ENCODE data around the gene DCUN1D2.

Gene DCUN1D2

GRCh38 chr13:113519556-113519955 is 29.0 kb upstream of the DCUN1D2 start:
- no peak for DNase-seq (ENCODE audit: low read depth in 2 of 2)

- no peak for DNase-seq (ENCODE audit: low read depth in 2 of 2)
Measured at GRCh38 chr13:113518076-113518803, 27.7 kb upstream of the DCUN1D2 start.

GRCh38 chr13:113514847-113515246 is 24.3 kb upstream of the DCUN1D2 start:
- no peak for DNase-seq (ENCODE audit: low read depth in 2 of 2)

- no peak for DNase-seq (ENCODE audit: low read depth in 2 of 2)
Measured at GRCh38 chr13:113513761-113514160, 23.2 kb upstream of the DCUN1D2 start.

GRCh38 chr13:113511361-113511760 is 20.9 kb upstream of the DCUN1D2 start:
- DNase-seq (ENCODE audit: low read depth in 2 of 2) = no peak

- no peak for DNase-seq (ENCODE audit: low read depth in 2 of 2)
Measured at GRCh38 chr13:113510871-113511270, 20.4 kb upstream of the DCUN1D2 start.

- DNase-seq (ENCODE audit: low read depth in 2 of 2) = no peak
Measured at GRCh38 chr13:113509989-113510388, 19.5 kb upstream of the DCUN1D2 start.

- DNase-seq (ENCODE audit: low read depth in 2 of 2) = no peak
Measured at GRCh38 chr13:113508521-113509254, 18.2 kb upstream of the DCUN1D2 start.

GRCh38 chr13:113507505-113508345 is 17.2 kb upstream of the DCUN1D2 start:
- no peak for DNase-seq (ENCODE audit: low read depth in 2 of 2)

- DNase-seq (ENCODE audit: low read depth in 2 of 2) = no peak
Measured at GRCh38 chr13:113506871-113507388, 16.4 kb upstream of the DCUN1D2 start.

- DNase-seq (ENCODE audit: low read depth in 2 of 2) = no peak
Measured at GRCh38 chr13:113506025-113506685, 15.6 kb upstream of the DCUN1D2 start.

- DNase-seq (ENCODE audit: low read depth in 2 of 2) = no peak
Measured at GRCh38 chr13:113502686-113503085, 12.2 kb upstream of the DCUN1D2 start.

GRCh38 chr13:113500530-113501265 is 10.2 kb upstream of the DCUN1D2 start:
- no peak for DNase-seq (ENCODE audit: low read depth in 2 of 2)

- DNase-seq (ENCODE audit: low read depth in 2 of 2) = no peak
Measured at GRCh38 chr13:113499936-113500335, 9.4 kb upstream of the DCUN1D2 start.

GRCh38 chr13:113498905-113499304 is 8.4 kb upstream of the DCUN1D2 start:
- DNase-seq (ENCODE audit: low read depth in 2 of 2) = no peak

- no peak for DNase-seq (ENCODE audit: low read depth in 2 of 2)
Measured at GRCh38 chr13:113497217-113497616, 6.7 kb upstream of the DCUN1D2 start.

- DNase-seq (ENCODE audit: low read depth in 2 of 2) = no peak
Measured at GRCh38 chr13:113495494-113496210, 5.1 kb upstream of the DCUN1D2 start.

GRCh38 chr13:113493315-113493951 is 2.9 kb upstream of the DCUN1D2 start:
- no peak for DNase-seq (ENCODE audit: low read depth in 2 of 2)

- no peak for DNase-seq (ENCODE audit: low read depth in 2 of 2)
Measured at GRCh38 chr13:113491982-113492381, 1.5 kb upstream of the DCUN1D2 start.

GRCh38 chr13:113491418-113491883 is 940 bp upstream of the DCUN1D2 start:
- DNase-seq (ENCODE audit: low read depth in 2 of 2) = no peak
